H1 (cell line): ENCODE data around the gene ADGRE2. TPM values are rescaled to one million over a fixed set of nuclear protein-coding genes. Genes with fewer than 3 reads are reported as not detected.

Experiments
- CHD7 ChIP-seq: fragments of 300-600 bp; sonication (generic); IDR thresholded peaks from 2 replicates; pipeline ENCODE4 v1.7.1; 2012; ENCODE audit warnings: low read length, moderate library complexity, mild to moderate bottlenecking, inconsistent platforms; ENCODE audit not compliant: insufficient replicate concordance
- NANOG ChIP-seq: IDR thresholded peaks from 2 replicates; pipeline ENCODE4 v1.6.1; 2011; ENCODE audit warnings: low read length, low read depth, mild to moderate bottlenecking, inconsistent platforms; ENCODE audit not compliant: insufficient read depth, poor library complexity, severe bottlenecking
- RBBP5 ChIP-seq: IDR thresholded peaks from 2 replicates; pipeline ENCODE4 v1.7.1; 2012; ENCODE audit warnings: low read depth, mild to moderate bottlenecking, inconsistent platforms, low read length, moderate library complexity, borderline replicate concordance
- SIN3A ChIP-seq, 2 experiments: IDR thresholded peaks in 1 of 2; conservative IDR thresholded peaks in 1 of 2; 2 replicates each; pipeline ENCODE4 v1.6.1; 2011 to 2012; ENCODE audit warnings: low read length in 2 of 2, improper control_type of control experiment in 1 of 2, low read depth in 1 of 2, mild to moderate bottlenecking in 1 of 2
- SIX5 ChIP-seq: IDR thresholded peaks from 2 replicates; pipeline ENCODE4 v1.6.1; 2011; ENCODE audit warnings: mild to moderate bottlenecking, low read depth, low read length
- SP4 ChIP-seq: IDR thresholded peaks from 2 replicates; pipeline ENCODE4 v1.6.1; 2012; ENCODE audit warnings: low read length, inconsistent platforms
- polyA plus RNA-seq, 7 experiments: library from polyadenylated mRNA; depleted of rRNA in 3 of 7; stranded (reverse) in 5 of 7; unstranded in 2 of 7; fragments of >200 nt in 5 of 7; fragments of 200-250 nt in 2 of 7; gene quantifications; 1 replicate in 5 of 7; 2 replicates in 1 of 7; 4 replicates in 1 of 7; pipeline versions ENCODE4 v1.2.1 to v1.2.3, GENCODE V29; 2011 to 2013; ENCODE audit warnings: missing spikeins in 2 of 7, mixed read lengths in 2 of 7
- total RNA-seq: library from RNA; stranded (reverse); fragmentation: NEBNext Ultra II Directional; extraction: Animal tissue kit (Norgen Biotek cat#: 25700); gene quantifications from 2 replicates; pipeline ENCODE4 v1.2.1, GENCODE V29; 2021

ADGRE2 gene
- total and polyA plus RNA-seq, 2 of the 8 experiments (the other 6 are each of a cell fraction or from before 2014, with no cell fraction given) = 2.0 to 4.5 TPM

GRCh38 chr19:14772995-14773394, 5.4 kb downstream of the ADGRE2 start (continued):
- TF ChIP-seq CHD7 (no peak), RBBP5 (no peak), SP4 (no peak), NANOG (no peak), SIX5 (no peak), SIN3A (conservative IDR thresholded peaks at IDR 0.05 in 1 of 2, IDR thresholded peaks at IDR 0.05 in 1 of 2; ENCODE audit: low read depth in 1 of 2, low read length in 2 of 2) (no peak)
